HG03064 (cell line): ENCODE measurements around the gene TALDO1.

Source experiments
- ATAC-seq: cut with Tn5 transposase; IDR thresholded peaks from one replicate; pipeline ENCODE4 v1.9.1; 2021; ENCODE audit warnings: low read depth; ENCODE audit not compliant: unreplicated experiment

Gene TALDO1

DNA sequence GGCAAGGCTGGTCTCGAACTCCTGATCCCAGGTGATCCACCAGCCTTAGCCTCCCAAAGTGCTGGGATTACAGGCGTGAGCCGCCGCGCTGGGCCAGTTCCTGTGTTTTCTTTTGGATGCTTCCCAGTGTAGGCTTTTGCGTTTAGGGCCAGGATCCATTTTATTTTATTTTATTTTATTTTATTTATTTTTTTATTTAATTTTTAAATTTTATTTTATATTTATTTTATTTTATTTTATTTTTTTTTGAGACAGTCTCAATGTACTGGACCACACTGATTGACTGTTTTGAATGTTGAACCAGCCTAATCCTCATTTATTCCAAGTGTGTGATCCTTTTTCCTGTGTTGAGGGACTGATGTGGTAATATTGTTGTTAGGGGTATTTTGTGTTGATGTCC lies 32.8 kb upstream of the TALDO1 start:
- no peak for ATAC-seq

DNA sequence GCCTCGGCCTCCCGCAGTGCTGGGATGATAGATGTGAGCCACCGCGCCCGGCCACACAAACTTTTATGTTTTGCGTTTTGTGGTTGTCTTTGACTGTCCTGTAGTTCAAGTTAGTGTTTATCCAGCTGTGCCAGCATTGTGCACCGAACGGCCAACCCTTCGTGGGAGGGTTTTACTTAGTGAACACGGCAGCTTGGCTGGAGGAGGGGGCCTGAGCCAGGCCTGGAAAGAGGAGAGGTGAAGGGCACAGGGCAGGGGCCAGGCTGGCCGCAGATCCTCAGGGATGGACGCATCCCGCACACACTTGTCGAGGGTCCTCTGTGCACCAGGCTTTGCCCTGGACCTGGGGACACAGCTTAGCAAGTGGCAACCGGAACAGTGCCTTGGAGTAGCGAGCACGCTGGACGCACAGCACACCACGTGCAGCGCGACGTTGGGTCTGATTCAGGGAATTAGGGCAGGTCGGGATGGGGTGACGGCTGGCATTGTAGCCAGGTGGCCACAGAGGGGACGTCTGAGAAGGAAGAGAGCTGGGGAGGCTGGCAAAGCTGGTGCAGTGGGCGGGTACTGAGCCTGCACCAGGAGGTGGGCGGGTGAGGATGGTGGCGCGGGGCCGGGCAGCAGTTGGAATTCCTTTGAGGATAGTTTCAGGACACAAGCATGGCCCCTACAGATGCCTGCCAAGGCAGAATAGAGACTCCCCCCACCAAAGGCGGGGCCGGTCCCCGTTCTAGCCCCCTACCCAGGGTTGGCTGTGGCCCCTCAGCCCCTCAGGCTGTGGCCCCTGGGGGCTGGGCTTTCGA lies 27.8 kb upstream of the TALDO1 start:
- ATAC-seq: no peak

DNA sequence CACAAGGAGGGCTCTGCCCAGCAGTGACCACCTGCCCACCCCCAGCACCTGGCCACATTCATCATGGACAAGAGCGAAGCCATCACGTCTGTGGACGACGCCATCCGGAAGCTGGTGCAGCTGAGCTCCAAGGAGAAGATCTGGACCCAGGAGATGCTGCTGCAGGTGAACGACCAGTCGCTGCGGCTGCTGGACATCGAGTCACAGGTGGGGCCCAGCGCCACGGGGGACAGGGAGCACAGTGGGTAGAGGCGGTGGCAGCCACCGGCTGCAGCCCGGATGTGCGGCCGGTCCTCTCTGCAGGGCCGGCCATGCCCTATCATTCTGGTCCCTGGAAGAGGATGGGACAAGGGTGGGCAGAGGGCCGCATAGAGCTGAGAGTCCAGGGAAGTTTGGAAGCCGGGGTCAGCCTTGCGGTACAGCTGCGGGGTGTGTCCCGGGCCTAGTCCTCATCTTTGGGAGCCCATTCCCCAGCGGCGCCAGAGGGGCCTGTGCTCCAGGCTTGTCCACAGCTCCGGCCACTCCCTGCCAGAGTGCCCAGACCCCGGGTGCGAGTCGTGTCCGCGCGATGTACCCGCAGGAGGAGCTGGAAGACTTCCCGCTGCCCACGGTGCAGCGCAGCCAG lies 27.1 kb upstream of the TALDO1 start:
- no peak for ATAC-seq

DNA sequence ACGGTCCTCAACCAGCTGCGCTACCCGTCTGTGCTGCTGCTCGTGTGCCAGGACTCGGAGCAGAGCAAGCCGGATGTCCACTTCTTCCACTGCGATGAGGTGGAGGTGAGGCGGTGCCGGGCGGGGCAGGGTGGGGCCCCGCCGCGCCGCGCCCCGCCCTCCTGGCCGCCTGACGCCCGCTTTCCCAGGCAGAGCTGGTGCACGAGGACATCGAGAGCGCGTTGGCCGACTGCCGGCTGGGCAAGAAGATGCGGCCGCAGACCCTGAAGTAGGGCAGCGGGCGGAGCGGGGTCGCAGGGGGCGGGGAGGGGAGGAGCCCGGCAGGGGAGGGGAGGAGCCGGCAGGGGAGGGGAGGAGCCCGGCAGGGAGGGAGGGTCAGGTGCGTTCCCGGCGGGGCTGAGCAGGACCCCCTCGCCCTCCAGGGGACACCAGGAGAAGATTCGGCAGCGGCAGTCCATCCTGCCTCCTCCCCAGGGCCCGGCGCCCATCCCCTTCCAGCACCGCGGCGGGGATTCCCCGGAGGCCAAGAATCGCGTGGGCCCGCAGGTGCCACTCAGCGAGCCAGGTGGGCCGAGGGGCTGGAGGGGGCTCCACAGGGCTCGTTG lies 26.5 kb upstream of the TALDO1 start:
- no peak for ATAC-seq

DNA sequence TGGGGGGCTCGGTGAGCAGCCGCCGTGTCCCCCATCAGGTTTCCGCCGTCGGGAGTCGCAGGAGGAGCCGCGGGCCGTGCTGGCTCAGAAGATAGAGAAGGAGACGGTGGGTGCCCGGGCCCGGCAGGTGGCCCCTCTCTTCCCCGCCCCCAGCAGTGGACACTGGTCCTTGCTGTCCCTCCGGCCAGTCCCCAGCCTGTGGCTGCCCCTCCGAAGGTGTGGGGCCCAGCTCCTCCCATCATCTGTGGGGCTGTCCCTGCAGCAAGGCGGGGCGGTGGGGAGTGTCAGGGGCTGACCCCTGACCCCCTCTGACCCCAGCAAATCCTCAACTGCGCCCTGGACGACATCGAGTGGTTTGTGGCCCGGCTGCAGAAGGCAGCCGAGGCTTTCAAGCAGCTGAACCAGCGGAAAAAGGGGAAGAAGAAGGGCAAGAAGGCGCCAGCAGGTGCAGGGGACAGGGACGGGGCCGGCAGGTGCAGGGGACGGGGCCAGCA lies 26.0 kb upstream of the TALDO1 start:
- no peak for ATAC-seq

DNA sequence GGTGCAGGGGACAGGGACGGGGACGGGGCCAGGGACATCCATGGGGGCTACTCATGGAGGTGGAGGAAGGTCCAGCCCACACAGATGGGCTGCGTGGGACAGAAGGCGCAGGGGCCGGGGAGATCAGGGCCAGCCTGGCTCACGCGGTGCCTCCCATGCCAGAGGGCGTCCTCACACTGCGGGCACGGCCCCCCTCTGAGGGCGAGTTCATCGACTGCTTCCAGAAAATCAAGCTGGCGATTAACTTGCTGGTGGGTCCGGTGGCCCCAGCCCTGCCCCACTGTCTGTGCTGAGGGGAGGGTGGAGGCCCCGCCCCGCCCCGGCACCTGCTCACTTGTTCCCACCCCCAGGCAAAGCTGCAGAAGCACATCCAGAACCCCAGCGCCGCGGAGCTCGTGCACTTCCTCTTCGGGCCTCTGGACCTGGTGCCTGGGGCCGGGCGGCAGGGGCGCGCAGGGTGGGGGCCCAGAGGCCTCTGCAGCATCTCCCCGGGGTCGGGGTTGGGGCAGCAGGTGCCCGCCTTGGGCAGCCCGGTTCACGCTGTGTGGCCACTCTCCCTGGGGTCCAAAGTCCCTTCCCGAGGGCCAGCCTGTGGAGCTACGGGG lies 25.4 kb upstream of the TALDO1 start:
- no peak for ATAC-seq

DNA sequence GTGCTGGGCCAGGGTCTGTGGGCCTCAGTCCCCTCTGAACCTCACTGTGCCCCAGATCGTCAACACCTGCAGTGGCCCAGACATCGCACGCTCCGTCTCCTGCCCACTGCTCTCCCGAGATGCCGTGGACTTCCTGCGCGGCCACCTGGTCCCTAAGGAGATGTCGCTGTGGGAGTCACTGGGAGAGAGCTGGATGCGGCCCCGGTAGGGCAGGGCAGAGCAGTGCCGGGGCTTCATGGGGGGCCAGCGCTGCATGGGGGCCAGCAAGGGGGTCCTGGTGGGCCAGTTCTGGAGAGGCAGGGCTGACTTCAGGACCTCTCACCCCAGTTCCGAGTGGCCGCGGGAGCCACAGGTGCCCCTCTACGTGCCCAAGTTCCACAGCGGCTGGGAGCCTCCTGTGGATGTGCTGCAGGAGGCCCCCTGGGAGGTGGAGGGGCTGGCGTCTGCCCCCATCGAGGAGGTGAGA lies 24.9 kb upstream of the TALDO1 start:
- no peak for ATAC-seq

DNA sequence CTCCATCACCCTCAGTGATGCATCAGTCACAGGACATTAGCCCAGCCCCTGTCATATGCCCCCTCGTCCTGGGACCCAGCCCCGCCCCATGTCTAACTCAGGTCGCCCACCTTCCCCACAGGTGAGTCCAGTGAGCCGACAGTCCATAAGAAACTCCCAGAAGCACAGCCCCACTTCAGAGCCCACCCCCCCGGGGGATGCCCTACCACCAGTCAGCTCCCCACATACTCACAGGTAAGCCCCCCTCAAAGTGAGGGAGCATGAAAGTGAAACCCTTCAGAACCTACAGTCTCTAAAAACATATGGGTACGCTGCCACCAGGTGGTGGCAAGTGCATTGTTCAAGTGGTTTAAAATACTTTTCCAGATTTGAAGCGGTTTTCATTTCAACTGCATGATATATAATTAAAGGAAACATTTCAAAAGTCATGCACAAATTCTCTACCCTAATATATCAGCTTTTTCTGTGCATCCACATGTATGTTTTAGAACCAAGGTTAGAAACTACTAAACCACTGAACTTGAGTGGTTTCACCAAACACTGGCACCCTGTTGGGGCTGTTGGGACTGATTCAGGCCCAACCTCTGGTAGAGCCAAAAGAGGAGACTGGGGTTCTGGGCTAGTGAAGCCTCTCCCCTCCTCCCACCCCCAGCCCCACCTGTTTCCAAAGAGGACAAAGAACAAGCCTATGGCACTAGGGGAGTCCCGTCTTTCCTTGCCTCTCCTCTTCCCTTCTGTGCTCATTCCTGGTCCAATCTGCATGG lies 24.0 kb upstream of the TALDO1 start:
- no peak for ATAC-seq

DNA sequence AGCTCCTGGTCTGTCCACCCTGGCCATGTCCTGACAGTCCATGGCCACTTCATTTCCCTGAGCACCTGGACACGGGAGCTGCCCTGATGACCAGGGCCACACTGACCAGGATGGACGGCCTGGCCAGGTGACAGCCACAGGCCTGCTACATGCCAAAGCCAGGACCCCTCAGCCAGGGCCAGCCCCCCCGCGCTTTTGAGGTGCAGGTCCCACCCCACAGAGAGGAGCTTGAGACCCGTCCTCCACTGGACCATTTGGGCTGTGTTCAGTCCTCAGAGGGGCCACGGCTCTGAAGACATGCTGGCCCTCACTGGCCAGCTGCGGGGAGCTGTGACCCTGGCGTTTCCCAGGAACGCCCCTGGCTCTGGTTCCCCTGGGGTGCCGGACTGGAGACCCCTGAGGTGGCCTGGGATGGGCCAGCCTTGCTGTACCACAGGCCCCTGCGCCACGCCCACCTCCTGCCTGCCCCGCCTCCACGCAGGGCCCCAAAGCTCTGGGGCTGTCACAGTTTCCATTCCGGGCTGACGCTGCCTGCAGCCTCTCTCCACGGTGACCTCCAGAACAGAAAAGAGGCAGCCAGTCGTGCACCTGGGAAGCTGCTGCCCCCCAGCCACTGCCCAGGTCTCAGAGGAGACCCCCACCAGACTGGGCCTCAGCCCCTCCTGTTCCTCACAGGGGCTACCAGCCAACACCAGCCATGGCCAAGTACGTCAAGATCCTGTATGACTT lies 23.1 kb upstream of the TALDO1 start:
- no peak for ATAC-seq

DNA sequence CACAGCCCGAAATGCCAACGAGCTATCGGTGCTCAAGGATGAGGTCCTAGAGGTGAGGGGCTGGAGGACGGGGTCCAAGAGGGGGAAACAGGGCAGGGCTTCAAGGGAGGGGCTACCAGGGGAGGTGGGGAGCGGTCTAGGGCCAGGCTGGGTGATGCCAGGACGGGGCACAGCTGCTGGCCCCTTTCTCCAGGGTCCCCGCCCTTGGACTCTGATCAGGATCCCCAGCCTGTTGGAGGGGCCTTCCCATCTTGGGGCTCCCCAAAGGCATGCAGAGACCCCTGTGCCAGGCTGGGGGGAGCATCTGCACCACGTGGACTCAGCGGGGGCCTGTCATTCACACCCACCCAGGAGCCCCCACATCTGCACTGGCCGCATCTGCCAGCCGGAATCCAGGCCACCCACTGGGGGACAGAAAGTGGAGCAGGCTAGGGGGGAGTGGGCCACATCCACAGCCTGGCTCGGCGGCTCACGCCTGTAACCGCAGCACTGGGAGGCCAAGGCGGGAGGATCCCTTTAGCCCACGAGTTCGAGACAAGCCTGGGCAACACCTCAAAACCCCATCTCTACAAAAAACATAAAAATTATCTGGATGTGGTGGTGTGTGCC lies 22.4 kb upstream of the TALDO1 start:
- no peak for ATAC-seq

DNA sequence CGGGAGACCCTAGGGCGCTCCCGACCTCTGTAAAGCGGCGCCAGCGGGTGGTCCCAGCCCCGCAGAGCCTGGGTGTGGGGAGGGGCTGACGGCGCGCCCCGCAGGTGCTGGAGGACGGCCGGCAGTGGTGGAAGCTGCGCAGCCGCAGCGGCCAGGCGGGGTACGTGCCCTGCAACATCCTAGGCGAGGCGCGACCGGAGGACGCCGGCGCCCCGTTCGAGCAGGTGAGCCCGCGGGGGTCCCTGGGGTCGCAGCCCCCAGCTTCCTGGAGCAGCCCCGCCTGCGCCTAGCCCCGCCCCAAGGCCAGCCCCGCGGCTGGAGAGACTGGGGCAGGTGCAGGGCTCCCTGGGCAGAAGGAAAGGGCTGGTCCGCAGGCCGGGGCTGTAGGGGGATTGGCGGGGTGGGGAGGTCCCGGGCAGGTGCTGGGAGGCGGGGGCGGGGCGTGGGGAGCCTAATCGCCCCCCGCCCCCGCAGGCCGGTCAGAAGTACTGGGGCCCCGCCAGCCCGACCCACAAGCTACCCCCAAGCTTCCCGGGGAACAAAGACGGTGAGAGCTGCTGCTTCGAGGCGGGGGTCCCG lies 21.6 kb upstream of the TALDO1 start:
- no peak for ATAC-seq

DNA sequence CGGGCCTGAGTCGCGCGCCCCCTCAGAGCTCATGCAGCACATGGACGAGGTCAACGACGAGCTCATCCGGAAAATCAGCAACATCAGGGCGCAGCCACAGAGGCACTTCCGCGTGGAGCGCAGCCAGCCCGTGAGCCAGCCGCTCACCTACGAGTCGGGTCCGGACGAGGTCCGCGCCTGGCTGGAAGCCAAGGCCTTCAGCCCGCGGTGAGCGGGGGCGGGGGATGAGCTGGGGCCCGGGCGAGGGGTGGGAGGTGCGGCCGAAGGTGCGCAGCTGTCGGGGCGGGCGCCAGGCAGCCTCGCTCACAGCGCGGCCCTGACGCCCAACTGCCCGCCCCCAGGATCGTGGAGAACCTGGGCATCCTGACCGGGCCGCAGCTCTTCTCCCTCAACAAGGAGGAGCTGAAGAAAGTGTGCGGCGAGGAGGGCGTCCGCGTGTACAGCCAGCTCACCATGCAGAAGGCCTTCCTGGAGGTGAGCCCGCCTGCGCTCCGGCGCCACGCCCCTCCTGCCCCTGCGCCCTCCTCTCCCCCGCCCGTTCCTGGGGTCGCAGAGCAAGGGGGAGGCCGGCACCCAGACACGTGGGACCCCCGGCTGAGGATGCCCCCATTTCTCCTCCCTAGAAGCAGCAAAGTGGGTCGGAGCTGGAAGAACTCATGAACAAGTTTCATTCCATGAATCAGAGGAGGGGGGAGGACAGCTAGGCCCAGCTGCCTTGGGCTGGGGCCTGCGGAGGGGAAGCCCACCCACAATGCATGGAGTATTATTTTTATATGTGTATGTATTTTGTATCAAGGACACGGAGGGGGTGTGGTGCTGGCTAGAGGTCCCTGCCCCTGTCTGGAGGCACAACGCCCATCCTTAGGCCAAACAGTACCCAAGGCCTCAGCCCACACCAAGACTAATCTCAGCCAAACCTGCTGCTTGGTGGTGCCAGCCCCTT lies 20.7 kb upstream of the TALDO1 start:
- ATAC-seq: no peak

DNA sequence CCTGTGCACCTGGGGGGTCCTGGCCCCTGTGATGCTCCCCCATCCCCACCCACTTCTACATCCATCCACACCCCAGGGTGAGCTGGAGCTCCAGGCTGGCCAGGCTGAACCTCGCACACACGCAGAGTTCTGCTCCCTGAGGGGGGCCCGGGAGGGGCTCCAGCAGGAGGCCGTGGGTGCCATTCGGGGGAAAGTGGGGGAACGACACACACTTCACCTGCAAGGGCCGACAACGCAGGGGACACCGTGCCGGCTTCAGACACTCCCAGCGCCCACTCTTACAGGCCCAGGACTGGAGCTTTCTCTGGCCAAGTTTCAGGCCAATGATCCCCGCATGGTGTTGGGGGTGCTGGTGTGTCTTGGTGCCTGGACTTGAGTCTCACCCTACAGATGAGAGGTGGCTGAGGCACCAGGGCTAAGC lies 20.0 kb upstream of the TALDO1 start:
- no peak for ATAC-seq

DNA sequence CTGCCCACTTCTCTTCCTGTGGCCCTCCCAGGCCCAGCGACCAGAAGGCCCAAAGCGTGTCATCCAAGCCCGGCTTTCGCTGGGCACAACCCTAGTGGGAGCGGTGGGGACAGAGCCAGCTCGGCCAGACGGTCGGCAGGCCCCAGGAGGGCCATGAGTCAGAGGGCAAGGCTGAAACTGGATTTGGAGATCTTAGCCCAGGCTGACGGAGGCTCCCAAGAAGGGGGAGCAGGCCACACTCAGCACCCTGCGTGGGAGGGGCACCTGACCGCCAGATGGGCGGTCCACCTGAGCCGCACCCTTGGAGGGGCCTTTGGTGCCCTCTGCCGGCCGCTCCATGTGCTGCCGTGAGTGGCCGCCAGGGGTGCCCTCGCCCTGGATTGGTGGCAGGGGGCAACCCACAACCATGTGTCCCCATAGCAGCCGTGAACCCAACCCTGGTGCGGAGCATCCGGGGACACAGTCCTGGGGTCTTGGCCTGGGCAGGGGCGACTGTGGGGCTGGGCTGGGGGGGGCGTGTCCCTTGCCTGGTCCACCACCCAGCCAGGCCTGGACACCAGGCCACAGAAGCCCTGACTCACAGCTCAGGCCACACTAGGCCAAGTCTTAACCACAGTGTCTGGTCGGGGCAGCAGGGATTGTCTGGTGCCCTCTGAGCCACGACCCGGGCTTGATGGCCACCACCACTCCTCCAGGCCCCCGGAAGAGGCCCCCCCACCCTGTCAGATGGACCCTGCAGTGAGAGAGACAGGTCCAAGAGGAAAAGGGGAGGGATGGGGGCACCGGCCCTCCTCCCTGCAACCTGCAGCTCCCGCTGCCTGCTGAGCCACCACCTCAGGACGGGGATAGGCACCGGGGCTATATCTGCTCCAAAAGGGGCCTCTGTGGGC lies 19.2 kb upstream of the TALDO1 start:
- no peak for ATAC-seq

DNA sequence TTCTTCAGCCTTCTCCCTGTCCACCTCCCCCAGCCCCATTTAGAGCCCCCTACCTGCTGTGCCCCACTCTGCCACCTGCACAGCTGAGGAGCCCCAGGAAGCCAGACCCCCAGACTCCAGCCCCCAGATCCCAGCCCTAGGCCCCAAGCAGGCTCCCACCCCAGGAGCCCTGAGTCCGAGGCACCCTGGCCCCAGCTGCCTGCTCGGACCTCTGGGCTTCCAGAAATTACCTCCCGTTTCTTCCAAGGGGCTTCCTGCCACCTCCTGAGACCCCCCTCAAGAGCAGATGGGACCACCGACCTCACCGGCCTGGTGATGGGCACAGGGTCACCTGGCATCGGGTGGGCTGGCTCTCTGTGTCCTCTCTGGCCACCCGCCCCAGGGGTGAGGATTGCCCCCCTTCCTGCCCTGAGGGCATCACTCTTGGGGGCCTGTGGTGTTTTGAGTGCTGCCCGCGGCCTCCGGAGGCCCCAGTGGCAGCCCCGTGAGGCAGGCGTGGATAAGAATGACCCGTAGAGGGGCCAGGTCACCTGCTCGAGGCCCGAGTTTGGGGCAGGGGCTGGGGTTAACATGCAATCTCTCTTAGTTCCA lies 18.3 kb upstream of the TALDO1 start:
- no peak for ATAC-seq

DNA sequence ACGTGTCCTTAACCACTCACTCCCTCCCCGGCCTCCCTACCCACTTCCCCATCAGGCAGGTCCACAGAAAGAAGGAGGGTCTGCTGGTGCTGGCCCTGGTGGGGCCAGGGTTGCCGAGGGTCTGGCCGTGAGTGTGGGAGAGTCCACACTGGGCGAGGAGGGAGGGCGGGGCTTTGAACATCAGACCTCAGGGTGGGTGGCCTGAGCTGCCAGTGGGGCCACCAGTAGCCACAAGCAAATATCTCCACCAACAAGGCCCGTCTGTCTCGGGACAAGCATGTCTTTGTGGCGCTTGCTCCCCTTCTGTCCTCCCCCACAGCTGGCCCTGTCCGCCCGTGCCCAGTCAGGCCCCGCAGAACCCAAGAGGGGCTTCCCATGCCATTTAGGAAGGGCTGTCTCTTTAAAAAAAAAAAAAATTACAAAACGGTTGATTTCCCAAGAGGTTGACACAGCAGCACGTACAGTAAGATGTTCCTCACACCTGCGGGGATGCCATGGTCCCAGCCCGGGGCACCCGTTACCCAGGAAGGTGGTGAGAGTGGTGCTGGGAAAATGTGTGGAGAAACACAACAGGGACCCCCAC lies 17.7 kb upstream of the TALDO1 start:
- ATAC-seq: no peak
